Lower lobe of right lung (tissue), 1 donor: Measurements from ENCODE around the gene NPIPA7. TPM values are rescaled to one million over a fixed set of nuclear protein-coding genes. Genes with fewer than 3 reads are reported as not detected.

ENCODE experiments used
- microRNA-seq: library from miRNA; unstranded; fragments of <30 nt; microRNA quantifications from one replicate; pipeline ENCODE4 v1.2.0, GENCODE V29; 2020; ENCODE audit warnings: borderline number of aligned reads
- total RNA-seq: library from RNA; stranded (reverse); fragmentation: NEBNext Ultra II Directional; extraction: Animal tissue kit (Norgen Biotek cat#: 25700); gene quantifications from one replicate; pipeline ENCODE4 v1.2.1, GENCODE V29; 2021
- donor health status: DM: no; HTN: yes; CAD: no; lungs with severe emphysema.

The NPIPA7 gene
- total RNA-seq, 1 donor from 2014 or later: 10.0 TPM

Small RNA genes lying within 50 kb of the gene (microRNA-seq; reads per million reads assigned to microRNA genes)
- gene MIR6511A3: not detected
- gene MIR6770-2: not detected

Other genes with a start within 250 kb of the NPIPA7 start
- 40.5 TPM for gene ABCC6, start 155.6 kb upstream of the NPIPA7 start, total RNA-seq
- gene NOMO3, start 146.6 kb upstream of the NPIPA7 start, total RNA-seq: 36.1 TPM